Suppressor macrophage treated with lipopolysaccharide for 1 hour (primary cell): ENCODE data around the gene ASB10.

Experiments used
- DNase-seq, 3 donors: peaks; one replicate each; pipeline ENCODE4 v3.0.0-alpha.2; 2020 to 2022

ASB10 gene

GRCh38 chr7:151134743-151135524 lies 52.1 kb downstream of the ASB10 start:
- no peak for DNase-seq

DNA sequence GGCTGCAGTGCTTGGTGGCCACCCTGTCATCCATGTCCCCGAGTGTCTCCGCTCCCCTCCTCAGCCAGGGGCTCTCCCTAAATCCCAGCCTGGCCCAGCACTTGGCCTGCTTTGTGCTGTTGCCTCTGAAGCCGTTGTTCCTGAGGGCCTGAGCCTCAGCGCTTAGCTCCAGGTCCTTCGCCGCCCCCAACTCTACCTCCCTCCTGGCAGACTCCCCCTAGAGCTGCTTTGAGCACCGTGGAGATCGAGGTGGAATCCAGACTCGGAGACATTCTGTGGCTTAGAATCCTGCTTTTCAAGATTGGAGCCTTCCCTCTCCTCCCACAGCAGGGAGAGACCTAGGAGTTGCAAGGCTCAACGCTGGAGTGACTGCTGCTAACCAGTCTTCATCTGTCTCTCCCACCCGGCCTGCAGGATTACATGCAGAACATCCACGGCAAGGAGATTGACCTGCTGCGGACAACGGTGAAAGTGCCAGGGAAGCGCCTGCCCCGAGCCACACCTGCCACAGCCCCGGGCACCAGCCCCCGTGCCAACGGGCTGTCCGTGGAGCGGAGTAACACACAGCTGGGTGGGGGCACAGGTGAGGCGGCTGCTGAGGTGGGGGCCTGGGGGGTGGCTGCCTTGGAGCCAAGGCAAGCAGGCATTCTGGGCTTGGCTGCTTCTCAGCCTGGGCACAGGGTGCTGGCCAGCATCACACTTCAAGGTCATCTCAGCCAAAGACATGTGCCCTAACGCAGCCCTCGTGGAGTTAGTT lies 52.9 kb downstream of the ASB10 start:
- no peak for DNase-seq

DNA sequence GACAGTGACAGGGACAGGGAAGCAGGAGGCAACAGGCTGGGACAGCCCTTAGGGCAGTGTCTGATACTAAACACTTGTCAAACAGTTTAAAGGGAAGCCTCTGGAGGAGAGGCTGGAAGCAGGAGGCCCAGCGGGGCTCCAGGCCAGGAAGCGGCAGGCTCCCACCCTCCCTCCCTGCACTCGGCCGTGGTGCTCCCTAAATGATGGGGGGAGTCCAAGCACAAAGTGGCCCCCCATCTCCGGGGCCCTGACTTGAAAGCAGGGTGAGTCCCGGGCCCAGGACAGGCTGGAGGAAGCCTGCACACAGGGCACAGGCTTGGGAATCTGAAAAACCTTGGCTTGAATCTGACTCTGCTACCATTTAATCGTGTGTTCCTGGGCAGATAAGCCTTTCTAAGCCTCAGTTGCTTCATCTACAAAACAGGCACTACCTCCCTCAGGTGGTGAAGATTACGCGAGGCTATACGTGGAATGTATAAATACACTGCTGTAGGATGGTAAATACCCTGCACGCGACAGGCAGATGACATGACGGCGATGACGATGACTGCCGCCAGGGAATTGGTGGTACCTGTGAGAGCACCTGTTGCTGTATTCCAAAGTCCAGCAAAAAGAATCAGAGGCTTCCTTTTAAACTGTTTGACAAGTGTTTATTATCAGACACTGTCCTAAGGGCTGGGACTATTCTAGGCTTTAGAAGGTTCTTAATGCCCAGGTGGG lies 53.6 kb downstream of the ASB10 start:
- no peak for DNase-seq

DNA sequence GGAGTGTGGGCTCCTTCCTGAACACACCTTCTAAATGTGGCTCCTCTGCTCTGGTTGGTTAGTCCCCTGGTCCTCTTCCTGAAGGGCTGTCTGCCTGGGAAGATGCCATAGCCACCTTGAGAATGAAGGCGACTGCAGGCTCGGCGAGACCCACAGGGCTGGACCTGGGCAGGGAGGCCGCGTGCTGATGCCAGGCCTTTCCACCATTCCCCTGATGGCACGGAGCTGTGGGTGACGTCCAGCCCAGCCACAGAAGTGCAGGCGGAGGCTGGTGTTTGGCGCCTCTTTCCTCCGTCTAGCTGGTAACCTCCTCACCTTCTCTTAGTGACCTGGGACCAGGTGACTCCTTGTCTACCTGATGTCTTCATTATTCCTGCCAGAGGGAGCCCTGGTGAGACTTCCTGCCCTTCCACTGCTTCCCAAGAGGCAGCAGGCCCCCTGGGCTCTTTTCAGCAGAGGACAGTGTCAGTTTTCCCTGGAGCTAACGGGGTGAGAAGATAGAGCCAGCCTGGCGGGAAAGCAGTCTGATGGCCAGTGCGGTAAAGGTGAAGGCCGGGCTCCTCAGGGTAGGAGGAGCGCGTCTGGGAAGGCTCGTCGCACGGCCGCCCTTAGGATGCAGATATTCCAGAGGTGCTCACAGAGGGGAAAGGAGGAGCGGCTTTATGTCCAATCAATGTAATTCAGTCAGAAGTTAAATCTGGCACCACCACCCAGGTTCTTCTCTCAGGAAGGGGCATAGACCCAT lies 54.4 kb downstream of the ASB10 start:
- DNase-seq: no peak

- DNase-seq: no peak
Measured at GRCh38 chr7:151131592-151132293, 55.3 kb downstream of the ASB10 start.

- DNase-seq: no peak
Measured at GRCh38 chr7:151131224-151131591, 55.8 kb downstream of the ASB10 start.

DNA sequence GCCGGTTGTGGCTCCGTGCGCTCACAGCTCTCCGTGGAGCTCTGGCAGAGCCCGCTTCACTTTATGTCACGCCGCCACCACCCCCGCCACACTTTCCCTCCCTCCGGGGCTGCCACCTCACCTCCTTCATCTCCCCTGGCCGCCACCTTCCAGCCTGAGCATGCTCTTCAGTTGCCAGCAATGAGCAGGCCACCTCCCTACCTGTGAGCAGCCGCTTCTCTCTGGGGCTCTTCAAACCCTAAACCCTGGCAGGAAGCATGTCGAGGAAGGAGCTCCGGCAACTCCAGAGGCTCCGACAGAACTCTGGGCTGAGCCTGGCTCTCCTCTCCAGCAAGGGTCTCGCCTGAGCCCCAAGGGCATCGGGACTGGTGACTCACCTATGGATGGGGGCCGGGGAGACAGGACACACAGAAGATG lies 56.3 kb downstream of the ASB10 start:
- no peak for DNase-seq

GRCh38 chr7:151129960-151130591 lies 57.0 kb downstream of the ASB10 start:
- DNase-seq: no peak

DNA sequence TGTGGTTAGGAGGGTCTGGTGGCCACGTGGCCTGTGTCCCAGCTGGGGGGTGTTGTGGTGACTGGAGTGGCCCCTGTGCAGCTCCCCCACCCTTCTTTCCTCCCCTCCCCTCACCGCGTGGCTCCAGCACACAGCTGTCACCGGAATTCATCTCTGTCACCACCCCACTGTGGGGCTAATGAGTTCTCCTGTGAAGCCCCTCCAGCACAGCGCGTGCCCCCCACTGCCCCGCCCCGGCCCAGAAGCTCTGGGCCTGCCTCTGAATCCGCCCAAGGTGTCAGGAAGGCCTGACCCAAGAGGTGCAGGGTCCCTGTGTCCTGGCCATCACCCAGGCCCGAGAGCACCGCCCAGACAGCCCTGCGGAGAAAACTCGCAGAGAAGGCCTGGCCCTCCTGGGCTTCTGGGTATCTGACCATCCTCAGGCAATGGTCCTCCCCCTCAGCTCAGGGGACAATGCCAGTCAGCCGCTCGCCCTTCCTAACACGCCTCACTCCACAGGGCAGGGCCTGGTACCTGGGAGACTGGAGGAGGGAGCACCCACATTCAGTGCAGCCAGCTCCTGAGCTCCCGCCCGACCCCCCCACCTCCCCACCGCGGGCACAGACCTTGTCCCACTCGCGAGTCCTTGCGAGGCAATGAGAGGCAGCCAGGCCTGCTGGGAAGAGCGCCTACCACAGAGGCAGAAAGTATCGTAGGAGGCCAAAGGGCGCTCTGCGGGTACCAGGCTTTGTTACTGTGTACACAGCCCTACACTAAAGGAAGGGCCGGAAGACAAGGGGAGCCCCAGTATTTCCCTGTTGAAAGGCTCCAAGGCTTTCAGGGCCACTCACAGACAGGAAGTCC lies 57.7 kb downstream of the ASB10 start:
- DNase-seq: no peak

GRCh38 chr7:151128716-151129115 lies 58.3 kb downstream of the ASB10 start:
- no peak for DNase-seq

DNA sequence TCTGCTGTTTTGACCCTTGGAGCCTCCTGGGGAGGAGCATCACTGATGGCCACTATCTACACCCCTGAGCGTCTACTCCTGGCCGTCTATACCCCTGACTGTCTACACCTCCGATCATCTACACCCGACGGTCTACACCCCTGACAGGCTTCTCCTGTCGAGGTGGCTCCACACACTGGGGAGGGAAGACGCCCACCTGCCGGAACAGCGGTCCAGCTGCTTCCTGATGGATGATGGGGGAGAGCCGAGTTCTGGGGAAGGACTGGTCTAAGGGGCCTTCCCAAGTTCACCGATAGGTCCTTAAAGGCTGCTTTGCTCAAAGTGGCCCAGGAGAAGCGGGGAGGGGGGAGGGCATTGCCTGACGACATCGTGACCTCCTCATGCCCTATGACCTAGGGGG lies 58.9 kb downstream of the ASB10 start:
- no peak for DNase-seq

- DNase-seq: no peak
Measured at GRCh38 chr7:151126491-151127137, 60.4 kb downstream of the ASB10 start.

DNA sequence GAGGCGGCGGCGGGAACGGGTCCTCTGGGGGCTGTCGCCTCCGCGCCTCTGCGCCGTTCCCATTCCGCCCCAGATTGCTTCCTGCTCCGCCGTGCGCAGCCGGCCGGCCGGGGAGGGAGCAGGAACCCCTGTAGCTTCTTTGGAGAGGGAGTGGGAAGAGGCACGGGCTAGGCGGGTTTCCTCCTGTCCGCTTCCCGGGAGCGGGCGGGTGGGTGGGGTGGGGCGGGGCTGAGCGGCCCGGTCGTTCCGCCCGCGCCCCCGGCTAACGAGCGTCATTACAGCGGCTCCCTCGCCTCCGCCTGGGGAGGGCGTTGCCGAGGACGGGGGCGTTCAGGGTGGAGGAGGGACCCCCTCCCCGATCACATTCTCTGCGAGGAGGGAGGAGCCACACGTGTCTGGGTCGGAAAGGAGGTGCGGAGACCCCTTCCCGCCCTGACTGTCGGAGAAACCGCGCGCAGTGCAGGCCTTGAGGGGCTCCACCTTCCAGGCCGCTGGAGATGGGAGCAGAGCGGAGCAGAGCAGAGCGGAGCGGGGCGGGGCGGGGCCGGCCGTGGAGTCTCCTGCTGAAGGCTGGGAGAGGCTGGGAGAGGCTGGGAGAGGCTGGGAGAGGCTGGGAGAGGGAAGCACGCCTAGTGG lies 61.1 kb downstream of the ASB10 start:
- no peak for DNase-seq
